Stimulated activated CD4-positive, alpha-beta T cell treated with anti-CD3 and anti-CD28 coated beads, Interleukin-4, amount 100 ng/mL, for 48 hours (primary cell): ENCODE measurements around the gene HESX1.

ENCODE experiments used
- DNase-seq, 2 donors: peaks; one replicate each; pipeline ENCODE4 v3.0.0-alpha.2; 2020; ENCODE audit warnings: low read depth in 2 of 2

Gene HESX1

GRCh38 chr3:57199895-57200297 lies at the start of gene HESX1:
Gene HESX1, minus strand, starts transcription at chr3:57199978. Its CDS starts 60 bp downstream, at chr3:57199918.
- DNase-seq, result no peak

DNA sequence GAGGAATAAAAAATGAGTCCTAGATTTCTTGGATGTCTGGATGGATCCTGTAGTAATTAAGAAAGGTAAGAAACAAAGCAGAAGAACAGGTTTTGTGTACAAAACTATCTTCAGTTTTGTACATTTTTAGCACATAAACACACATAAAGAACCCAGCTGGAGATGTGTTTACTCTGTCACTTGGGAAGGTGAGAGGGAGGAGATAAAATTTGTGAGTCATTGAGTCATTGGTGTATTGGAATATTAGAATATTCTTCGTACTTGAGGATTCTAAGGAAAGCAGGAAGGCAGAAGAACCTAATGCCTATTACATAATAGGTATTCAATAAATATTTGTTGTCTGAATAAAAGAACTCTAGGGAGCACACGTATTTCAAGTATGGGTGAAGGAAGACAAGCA lies 45.2 kb upstream of the HESX1 start:
- DNase-seq, result no peak

DNA sequence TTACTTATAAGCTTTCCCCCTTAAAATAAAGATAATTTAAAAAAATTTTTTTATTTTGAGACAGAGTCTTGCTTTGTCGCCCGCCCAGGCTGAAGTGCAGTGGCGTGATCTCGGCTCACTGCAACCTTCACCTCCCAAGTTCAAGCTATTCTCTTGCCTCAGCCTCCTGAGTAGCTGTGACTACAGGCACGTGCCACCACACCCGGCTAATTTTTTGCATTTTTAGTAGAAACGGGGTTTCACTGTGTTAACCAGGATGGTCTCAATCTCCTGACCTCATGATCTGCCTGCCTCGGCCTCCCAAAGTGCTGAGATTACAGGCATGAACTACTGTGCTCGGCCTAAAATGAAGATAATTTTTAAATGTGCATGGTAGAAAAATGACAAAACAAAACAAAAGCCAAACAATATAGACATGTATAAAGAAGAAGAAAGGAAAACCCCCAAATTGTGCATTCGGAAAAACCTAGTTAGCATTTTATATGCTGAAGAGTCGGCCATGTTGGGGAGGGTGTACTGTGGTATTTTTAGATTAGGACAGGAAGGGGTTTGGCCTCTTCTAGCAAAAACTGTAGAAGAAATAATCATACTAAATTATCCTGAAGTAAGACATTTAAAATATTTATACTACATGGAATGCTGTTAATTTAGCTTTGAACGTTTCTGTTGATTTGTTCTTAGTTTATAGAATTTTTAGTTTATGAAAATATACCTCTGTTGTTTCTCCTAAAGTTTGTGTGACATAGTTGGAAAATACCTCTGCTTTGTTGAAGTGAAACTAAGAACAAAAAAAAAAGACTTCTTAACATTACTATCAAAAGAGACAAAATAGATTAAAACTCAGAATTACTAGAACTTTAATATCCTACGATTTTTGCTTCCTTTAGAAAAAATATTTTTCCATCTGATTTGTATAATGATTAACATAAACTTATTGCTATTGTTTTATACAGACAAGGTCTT lies 35.1 kb upstream of the HESX1 start:
- no peak for DNase-seq

DNA sequence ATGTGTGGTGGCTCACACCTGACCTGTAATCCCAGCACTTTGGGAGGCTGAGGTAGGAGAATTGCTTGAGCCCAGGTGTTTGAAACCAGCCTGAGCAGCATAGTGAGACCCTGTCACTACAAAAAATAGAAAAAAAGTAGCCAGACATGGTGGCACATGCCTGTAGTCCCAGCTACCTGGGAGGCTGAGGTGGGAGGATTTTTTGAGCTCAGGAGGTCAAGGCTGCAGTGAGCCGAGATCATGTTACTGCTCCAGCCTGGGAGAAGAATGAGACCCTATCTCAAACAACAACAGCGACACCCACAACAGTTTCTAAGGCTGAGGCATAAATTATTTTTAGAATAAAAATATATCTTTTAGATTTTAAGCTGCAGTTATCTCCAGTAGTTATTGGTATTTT lies 34.0 kb upstream of the HESX1 start:
- no peak for DNase-seq

DNA sequence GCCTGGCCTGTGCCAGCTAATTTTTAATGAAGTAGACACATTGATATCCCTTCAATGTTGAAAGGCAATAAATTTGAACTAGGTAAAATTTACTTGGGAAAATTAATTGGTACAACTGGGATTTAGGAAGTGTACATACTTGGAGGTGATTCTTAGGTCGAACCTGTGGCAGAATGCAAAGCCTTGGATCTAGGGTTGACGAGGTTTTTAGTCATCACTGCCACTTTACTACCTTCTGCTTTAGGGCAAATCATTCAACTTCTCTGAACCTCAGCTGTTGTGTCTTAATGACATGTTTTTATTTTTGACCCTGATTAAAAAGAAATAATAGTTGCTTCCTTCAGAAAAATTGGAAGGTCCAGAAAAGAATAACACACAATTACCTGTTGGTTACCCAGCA lies 30.2 kb upstream of the HESX1 start:
- no peak for DNase-seq

GRCh38 chr3:57227930-57228751 lies 28.4 kb upstream of the HESX1 start:
- DNase-seq, result peak; percentile 25 to 35

DNA sequence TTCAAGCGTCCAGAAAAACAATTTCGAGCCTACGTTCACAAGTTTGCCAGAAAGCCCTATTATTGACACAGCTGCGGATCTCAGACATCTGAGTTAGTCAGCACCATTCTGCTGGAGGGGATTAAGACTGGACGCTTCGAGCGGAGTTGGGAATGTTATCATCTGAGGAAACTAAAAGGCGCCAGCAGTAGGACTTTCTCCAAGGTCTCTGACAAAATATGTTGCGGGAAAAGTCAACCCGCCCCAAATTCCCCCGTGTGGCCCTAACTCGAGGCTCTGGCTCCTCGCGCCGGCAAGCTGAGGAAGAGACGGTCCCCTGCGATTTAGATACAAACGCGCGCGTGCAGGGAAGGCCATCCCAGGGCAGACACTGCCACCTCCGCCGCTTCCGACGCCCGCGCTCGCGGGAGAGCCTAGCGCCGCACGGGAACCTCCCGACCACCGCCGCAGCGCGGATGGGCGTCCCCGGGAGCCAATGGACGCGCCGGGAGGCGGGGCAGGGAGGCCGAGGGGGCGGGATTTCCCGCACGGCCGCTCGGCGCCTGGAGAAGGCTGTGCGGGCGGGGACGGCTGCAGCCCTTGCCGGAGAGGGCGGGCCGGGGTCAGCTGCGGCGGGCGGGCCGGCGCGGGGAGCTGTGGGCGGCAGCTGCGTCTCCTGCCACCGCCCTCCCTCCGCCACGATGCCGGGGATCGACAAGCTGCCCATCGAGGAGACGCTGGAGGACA lies 27.6 kb upstream of the HESX1 start, which contains the start of gene APPL1:
Gene APPL1, plus strand, starts transcription at position 526 of the 726 bp plus-strand sequence. Its CDS starts 155 bp downstream, at position 681.
- DNase-seq, result peak; percentile 82 to 90

- no peak for DNase-seq
These were observed 26.4 kb upstream of the HESX1 start for GRCh38 chr3:57226176-57226575.

DNA sequence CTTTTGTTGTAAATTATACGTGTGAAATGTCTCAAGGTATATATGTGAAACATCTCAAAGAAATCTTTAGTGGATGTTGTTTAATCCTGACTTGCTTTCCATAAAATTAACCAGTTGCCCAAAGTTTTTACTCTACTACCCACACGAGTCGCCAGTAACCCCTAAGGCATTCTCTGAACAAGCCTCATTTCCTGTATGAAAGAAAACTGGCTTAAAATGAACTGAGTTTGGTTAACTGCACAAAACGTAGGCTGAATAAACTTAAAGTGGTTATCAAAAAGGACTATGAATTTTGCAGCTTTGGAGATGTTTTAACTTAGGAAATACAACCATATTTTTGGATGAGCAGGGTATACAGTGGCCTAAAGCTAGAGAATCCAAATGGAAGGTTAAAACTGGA lies 25.1 kb upstream of the HESX1 start:
- DNase-seq, result no peak

GRCh38 chr3:57221883-57222282 lies 22.1 kb upstream of the HESX1 start:
- no peak for DNase-seq

DNA sequence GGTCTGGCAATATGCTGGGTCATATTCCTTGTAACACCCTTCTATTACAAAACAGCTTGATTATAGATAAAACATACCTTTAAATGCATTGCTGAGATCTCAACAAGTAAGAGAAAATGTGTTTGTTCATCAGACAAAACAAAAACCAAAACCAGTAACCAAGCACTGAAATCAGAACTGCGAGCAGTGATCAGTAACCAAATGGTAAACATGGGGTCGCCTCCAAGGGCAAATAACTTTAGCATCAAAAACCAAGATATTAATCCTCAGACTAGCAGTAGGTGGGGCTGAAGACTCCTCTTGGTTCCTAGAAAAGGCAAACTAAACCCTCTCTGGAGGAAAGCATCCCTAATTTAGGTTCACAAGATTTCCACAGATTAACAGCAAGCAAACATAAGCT lies 6.6 kb upstream of the HESX1 start:
- DNase-seq, result no peak

DNA sequence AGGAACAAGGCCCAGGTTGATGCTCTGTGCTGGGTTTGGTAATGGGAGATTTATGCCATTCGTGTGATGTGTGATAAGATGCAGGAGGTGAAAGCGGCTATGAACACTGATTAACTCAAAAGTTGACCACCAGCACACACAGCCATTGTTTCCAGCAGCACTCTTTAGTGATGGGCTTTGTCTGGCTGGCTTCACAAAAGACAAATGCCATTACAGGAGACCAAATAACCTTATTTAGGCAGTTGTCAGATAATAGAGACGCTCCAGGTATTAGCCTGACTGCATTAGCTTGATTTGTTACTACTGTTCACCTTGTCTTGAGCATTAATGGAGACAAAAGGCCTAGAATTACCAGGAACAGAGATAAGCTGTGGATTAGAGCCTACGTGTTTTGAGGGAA lies 5.1 kb downstream of the HESX1 start:
- DNase-seq, result no peak

GRCh38 chr3:57192028-57192427 lies 7.8 kb downstream of the HESX1 start:
- no peak for DNase-seq

DNA sequence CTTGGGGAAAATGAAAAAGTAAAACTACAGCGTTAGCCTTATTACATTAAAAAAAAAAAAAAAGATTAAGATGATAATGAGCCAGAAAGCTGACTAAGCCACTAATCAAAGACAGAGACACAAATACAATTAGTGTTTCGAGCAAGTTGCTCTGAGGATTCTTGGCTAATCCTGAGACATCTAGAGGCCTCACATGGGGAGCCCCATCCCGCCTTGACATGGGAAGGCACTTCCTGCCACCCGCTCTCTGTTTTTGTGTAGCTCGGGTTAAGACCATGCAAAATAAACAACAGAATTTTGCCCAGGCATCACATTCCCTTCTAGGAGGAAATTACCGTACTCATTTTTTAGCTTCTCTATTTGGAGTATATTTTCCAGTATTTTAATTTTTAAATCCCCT lies 15.3 kb downstream of the HESX1 start:
- no peak for DNase-seq

- no peak for DNase-seq
These were observed 20.0 kb downstream of the HESX1 start for GRCh38 chr3:57179580-57180410.

DNA sequence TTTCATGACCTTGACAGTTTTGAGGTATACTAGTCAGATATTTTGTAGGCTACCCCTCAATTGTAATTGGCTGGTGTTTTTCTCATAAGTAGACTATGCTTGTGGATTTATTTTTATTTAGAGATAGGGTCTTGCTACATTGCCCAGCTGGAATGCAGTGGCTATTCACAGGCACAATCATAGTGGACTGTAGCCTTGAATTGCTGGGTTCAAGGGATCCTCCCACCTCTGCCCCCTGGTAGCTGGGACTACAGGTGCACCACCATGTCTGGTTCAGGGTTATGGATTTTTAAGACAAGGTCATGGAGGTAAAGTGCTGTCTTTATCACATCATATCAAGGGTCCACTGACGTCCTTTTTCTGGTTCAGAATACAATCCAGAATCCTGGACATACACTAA lies 23.7 kb downstream of the HESX1 start:
- no peak for DNase-seq

DNA sequence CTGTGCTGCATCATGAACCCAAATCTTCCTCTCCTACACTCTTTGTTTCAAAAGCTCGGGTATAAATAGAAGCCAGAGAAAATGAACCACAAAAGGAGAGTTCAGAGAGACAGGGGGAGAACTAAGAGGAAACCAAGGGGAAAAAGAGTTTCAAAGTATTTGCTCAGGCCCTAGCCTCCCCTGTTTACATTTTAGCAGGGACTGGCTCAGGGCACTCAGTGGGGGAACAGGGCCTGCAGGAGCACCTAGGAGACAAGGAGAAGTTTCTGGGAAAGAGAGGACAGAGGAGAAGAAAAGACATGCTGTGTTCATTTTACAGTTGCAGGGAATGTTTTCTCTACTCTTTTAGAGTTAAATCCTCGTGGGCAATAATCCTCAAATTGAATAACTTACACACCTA lies 26.1 kb downstream of the HESX1 start:
- DNase-seq, result no peak

- DNase-seq, result no peak
These were observed 28.8 kb downstream of the HESX1 start for GRCh38 chr3:57170946-57171345.

GRCh38 chr3:57169872-57170623 lies 29.7 kb downstream of the HESX1 start:
- DNase-seq, result peak; percentile 57 to 64

DNA sequence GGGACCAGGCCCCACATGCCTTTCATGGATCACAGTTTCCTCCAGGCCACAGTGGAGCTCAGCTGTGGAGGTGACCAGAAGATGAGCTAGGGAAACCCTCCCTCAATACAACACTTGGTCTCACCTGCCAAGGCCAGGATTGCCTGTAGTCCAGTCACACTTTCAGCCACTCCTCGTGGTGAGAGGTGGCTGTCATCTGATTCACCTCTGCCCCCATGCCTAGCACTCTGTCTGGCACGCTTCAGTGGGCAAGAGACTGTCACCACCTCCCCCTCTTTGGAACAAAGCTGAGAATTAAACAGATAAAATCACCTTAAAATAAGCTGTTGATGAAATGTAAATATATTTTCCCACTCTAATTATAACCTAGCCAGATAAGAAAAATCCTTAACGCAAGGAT lies 30.7 kb downstream of the HESX1 start:
- no peak for DNase-seq
